HCT116 (cell line): ENCODE results near the gene FFAR1.

Source experiments
- EGR1 ChIP-seq: IDR thresholded peaks from 2 replicates; pipeline ENCODE4 v1.6.1; 2012; ENCODE audit warnings: low read depth
- EZH2 ChIP-seq: fragments of 200-600 bp; sonication (generic); IDR thresholded peaks from 2 replicates; pipeline ENCODE4 v1.6.1; 2017; ENCODE audit warnings: antibody characterized with exemption, mixed run types
- MAX ChIP-seq: IDR thresholded peaks from 2 replicates; pipeline ENCODE4 v1.6.1; 2012
- POLR2A ChIP-seq: IDR thresholded peaks from 2 replicates; pipeline ENCODE4 v1.7.0; 2011; ENCODE audit warnings: borderline replicate concordance; ENCODE audit not compliant: insufficient read depth, insufficient read length; ENCODE audit errors: extremely low read depth
- POLR2AphosphoS5 ChIP-seq: IDR thresholded peaks from 2 replicates; pipeline ENCODE4 v1.6.1; 2011; ENCODE audit warnings: mild to moderate bottlenecking, low read depth, low read length, moderate library complexity
- SP1 ChIP-seq: IDR thresholded peaks from 2 replicates; pipeline ENCODE4 v1.6.1; 2012; ENCODE audit warnings: low read depth
- SRF ChIP-seq: IDR thresholded peaks from 2 replicates; pipeline ENCODE4 v1.6.1; 2012; ENCODE audit warnings: low read depth
- TCF7L2 ChIP-seq: IDR thresholded peaks from 2 replicates; pipeline ENCODE4 v1.7.0; 2011; ENCODE audit warnings: borderline replicate concordance, inconsistent platforms; ENCODE audit not compliant: insufficient read depth, insufficient read length; ENCODE audit errors: extremely low read depth
- YY1 ChIP-seq: IDR thresholded peaks from 2 replicates; pipeline ENCODE4 v1.6.1; 2011; ENCODE audit warnings: low read length, low read depth, moderate library complexity, mild to moderate bottlenecking; ENCODE audit not compliant: insufficient replicate concordance; ENCODE audit errors: extremely low read depth
- ZFX ChIP-seq: fragments of 450-650 bp; IDR thresholded peaks from 2 replicates; pipeline ENCODE4 v1.6.1; 2017
- TF ChIP-seq, protein P1 (sequence below), 3 experiments: fragments of 200-600 bp in 1 of 3; sonication (generic) in 1 of 3; IDR thresholded peaks in 2 of 3; conservative IDR thresholded peaks in 1 of 3; 2 replicates each; pipeline ENCODE4 v1.5.1; 2012 to 2017; ENCODE audit warnings: low read depth in 2 of 3, low read length in 2 of 3, antibody characterized with exemption in 1 of 3, borderline replicate concordance in 1 of 3, control low read depth in 1 of 3, mild to moderate bottlenecking in 1 of 3, mixed read lengths in 1 of 3, mixed run types in 1 of 3, moderate library complexity in 1 of 3; ENCODE audit not compliant: insufficient read depth in 1 of 3
- TF ChIP-seq, protein P2 (sequence below): IDR thresholded peaks from 2 replicates; pipeline ENCODE4 v1.6.1; 2011; ENCODE audit warnings: mild to moderate bottlenecking, low read length, moderate library complexity; ENCODE audit not compliant: insufficient replicate concordance; ENCODE audit errors: extremely low read depth
- TF ChIP-seq, protein P3 (sequence below): IDR thresholded peaks from 2 replicates; pipeline ENCODE4 v1.6.1; 2012
- TF ChIP-seq, protein P4 (sequence below): IDR thresholded peaks from 2 replicates; pipeline ENCODE4 v1.6.1; 2012; ENCODE audit warnings: low read depth

DNA sequence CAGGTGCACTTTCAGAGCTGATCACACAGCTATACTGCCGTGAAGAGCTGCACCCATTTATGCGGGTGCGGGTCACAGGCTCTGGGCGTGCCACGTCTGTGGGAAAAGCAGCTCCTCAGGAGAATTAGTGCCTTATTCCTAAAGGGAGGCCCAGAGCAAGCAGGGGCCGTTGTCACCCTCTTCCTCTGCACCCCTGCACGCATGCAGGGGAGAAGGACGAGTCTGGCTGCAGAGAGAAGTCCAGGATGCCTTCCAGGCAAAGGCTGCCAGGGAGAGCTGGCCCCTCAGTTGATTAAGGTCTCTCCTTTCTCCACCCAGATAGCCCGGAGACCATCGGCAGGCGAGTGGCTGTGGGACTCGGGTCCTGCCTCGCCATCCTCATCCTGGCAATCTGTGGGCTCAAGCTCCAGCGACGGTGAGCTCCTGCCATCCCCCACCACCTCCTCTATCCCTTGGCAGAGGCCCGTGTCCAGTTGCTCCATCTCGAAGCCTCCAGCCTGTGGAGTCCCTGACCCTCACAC, 3.1 kb upstream of the FFAR1 start:
- TF ChIP-seq, protein P1, sequence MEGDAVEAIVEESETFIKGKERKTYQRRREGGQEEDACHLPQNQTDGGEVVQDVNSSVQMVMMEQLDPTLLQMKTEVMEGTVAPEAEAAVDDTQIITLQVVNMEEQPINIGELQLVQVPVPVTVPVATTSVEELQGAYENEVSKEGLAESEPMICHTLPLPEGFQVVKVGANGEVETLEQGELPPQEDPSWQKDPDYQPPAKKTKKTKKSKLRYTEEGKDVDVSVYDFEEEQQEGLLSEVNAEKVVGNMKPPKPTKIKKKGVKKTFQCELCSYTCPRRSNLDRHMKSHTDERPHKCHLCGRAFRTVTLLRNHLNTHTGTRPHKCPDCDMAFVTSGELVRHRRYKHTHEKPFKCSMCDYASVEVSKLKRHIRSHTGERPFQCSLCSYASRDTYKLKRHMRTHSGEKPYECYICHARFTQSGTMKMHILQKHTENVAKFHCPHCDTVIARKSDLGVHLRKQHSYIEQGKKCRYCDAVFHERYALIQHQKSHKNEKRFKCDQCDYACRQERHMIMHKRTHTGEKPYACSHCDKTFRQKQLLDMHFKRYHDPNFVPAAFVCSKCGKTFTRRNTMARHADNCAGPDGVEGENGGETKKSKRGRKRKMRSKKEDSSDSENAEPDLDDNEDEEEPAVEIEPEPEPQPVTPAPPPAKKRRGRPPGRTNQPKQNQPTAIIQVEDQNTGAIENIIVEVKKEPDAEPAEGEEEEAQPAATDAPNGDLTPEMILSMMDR (IDR thresholded peaks at IDR 0.05 in 2 of 3, conservative IDR thresholded peaks at IDR 0.05 in 1 of 3; ENCODE audit: borderline replicate concordance in 1 of 3, insufficient read depth in 1 of 3, low read depth in 2 of 3, low read length in 2 of 3), result no peak
- TF ChIP-seq POLR2A (no peak), EGR1 (no peak), ZFX (no peak), EZH2 (no peak), POLR2AphosphoS5 (no peak), SRF (no peak), MAX (no peak), SP1 (no peak), YY1 (no peak), TCF7L2 (no peak)
- TF ChIP-seq, protein P2, sequence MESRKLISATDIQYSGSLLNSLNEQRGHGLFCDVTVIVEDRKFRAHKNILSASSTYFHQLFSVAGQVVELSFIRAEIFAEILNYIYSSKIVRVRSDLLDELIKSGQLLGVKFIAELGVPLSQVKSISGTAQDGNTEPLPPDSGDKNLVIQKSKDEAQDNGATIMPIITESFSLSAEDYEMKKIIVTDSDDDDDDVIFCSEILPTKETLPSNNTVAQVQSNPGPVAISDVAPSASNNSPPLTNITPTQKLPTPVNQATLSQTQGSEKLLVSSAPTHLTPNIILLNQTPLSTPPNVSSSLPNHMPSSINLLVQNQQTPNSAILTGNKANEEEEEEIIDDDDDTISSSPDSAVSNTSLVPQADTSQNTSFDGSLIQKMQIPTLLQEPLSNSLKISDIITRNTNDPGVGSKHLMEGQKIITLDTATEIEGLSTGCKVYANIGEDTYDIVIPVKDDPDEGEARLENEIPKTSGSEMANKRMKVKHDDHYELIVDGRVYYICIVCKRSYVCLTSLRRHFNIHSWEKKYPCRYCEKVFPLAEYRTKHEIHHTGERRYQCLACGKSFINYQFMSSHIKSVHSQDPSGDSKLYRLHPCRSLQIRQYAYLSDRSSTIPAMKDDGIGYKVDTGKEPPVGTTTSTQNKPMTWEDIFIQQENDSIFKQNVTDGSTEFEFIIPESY, result no peak
- TF ChIP-seq, protein P3, sequence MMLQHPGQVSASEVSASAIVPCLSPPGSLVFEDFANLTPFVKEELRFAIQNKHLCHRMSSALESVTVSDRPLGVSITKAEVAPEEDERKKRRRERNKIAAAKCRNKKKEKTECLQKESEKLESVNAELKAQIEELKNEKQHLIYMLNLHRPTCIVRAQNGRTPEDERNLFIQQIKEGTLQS, result no peak
- TF ChIP-seq, protein P4, sequence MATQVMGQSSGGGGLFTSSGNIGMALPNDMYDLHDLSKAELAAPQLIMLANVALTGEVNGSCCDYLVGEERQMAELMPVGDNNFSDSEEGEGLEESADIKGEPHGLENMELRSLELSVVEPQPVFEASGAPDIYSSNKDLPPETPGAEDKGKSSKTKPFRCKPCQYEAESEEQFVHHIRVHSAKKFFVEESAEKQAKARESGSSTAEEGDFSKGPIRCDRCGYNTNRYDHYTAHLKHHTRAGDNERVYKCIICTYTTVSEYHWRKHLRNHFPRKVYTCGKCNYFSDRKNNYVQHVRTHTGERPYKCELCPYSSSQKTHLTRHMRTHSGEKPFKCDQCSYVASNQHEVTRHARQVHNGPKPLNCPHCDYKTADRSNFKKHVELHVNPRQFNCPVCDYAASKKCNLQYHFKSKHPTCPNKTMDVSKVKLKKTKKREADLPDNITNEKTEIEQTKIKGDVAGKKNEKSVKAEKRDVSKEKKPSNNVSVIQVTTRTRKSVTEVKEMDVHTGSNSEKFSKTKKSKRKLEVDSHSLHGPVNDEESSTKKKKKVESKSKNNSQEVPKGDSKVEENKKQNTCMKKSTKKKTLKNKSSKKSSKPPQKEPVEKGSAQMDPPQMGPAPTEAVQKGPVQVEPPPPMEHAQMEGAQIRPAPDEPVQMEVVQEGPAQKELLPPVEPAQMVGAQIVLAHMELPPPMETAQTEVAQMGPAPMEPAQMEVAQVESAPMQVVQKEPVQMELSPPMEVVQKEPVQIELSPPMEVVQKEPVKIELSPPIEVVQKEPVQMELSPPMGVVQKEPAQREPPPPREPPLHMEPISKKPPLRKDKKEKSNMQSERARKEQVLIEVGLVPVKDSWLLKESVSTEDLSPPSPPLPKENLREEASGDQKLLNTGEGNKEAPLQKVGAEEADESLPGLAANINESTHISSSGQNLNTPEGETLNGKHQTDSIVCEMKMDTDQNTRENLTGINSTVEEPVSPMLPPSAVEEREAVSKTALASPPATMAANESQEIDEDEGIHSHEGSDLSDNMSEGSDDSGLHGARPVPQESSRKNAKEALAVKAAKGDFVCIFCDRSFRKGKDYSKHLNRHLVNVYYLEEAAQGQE, result no peak
